ENCODE measurements around the gene RALGPS1. TPM values are rescaled to one million over a fixed set of nuclear protein-coding genes. Genes with fewer than 3 reads are reported as not detected.

Gene RALGPS1
- total and polyA plus RNA-seq, 2 experiments from 2014 or later: 13.1 to 22.1 TPM

- Histone ChIP-seq H3K4me3 (no peak overlapping the region), H3K36me3 (replicated peaks; ENCODE audit: insufficient read depth, low read depth) (no peaks in the 10 kb centered on the region), H3K79me2 (no peaks in the 10 kb centered on the region), H4K20me1 (ENCODE audit: insufficient read depth, poor library complexity, severe bottlenecking) (no peaks in the 10 kb centered on the region), H3K27me3 (no peaks in the 10 kb centered on the region), H3K9me3 (ENCODE audit: low read depth) (no peaks in the 10 kb centered on the region), H3K27ac (no peak overlapping the region), H2AFZ (no peak overlapping the region), H3K4me1 (ENCODE audit: insufficient read depth) (no peaks in the 10 kb centered on the region), H3K9me2 (replicated peaks; ENCODE audit: insufficient read depth) (no peaks in the 10 kb centered on the region), H3K4me2 (no peak overlapping the region)
- no peak for DNase-seq (ENCODE audit: low spot score)
- TF ChIP-seq CTCF (IDR thresholded peaks at IDR 0.05; ENCODE audit: poor library complexity): no peak
- no peak for TF ChIP-seq EZH2phosphoT487 (IDR thresholded peaks at IDR 0.05; ENCODE audit: low read depth, severe bottlenecking, unreplicated experiment)
- no peak for TF ChIP-seq EZH2 (IDR thresholded peaks at IDR 0.05; ENCODE audit: borderline replicate concordance)
- 86% methylated on average over 11 of the region's 11 CpGs for WGBS (ENCODE audit: low lambda C conversion rate, missing lambda C conversion rate)
Measured at GRCh38 chr9:127107171-127107928, 192.8 kb downstream of the RALGPS1 start.

- Histone ChIP-seq H3K27ac (no peak overlapping the region), H3K4me2 (no peak overlapping the region), H3K9me2 (replicated peaks; ENCODE audit: insufficient read depth) (no peaks in the 10 kb centered on the region), H3K27me3 (no peaks in the 10 kb centered on the region), H3K4me3 (no peak overlapping the region), H2AFZ (no peak overlapping the region), H3K9me3 (ENCODE audit: low read depth) (no peaks in the 10 kb centered on the region), H3K4me1 (ENCODE audit: insufficient read depth) (no peaks in the 10 kb centered on the region), H3K79me2 (no peaks in the 10 kb centered on the region), H4K20me1 (ENCODE audit: insufficient read depth, poor library complexity, severe bottlenecking) (no peaks in the 10 kb centered on the region), H3K36me3 (replicated peaks; ENCODE audit: insufficient read depth, low read depth) (no peaks in the 10 kb centered on the region)
- TF ChIP-seq EZH2phosphoT487 (IDR thresholded peaks at IDR 0.05; ENCODE audit: low read depth, severe bottlenecking, unreplicated experiment): no peak
- TF ChIP-seq EZH2 (IDR thresholded peaks at IDR 0.05; ENCODE audit: borderline replicate concordance): no peak
- no peak for TF ChIP-seq CTCF (IDR thresholded peaks at IDR 0.05; ENCODE audit: poor library complexity)
- 96% methylated on average over 33 of the region's 38 CpGs for WGBS (ENCODE audit: low lambda C conversion rate, missing lambda C conversion rate)
- DNase-seq (ENCODE audit: low spot score): no peak
Measured at GRCh38 chr9:127107929-127108876, 193.6 kb downstream of the RALGPS1 start.

- Histone ChIP-seq H3K27ac (no peak overlapping the region), H3K9me3 (ENCODE audit: low read depth) (no peaks in the 10 kb centered on the region), H3K27me3 (no peaks in the 10 kb centered on the region), H3K4me1 (ENCODE audit: insufficient read depth) (no peaks in the 10 kb centered on the region), H3K4me2 (no peak overlapping the region), H3K36me3 (replicated peaks; ENCODE audit: insufficient read depth, low read depth) (no peaks in the 10 kb centered on the region), H3K9me2 (replicated peaks; ENCODE audit: insufficient read depth) (no peaks in the 10 kb centered on the region), H2AFZ (no peak overlapping the region), H3K79me2 (no peaks in the 10 kb centered on the region), H3K4me3 (no peak overlapping the region), H4K20me1 (ENCODE audit: insufficient read depth, poor library complexity, severe bottlenecking) (no peaks in the 10 kb centered on the region)
- 66% methylated on average over 5 of the region's 5 CpGs for WGBS (ENCODE audit: low lambda C conversion rate, missing lambda C conversion rate)
- DNase-seq (ENCODE audit: low spot score): no peak
- TF ChIP-seq CTCF (IDR thresholded peaks at IDR 0.05; ENCODE audit: poor library complexity): no peak
- no peak for TF ChIP-seq EZH2 (IDR thresholded peaks at IDR 0.05; ENCODE audit: borderline replicate concordance)
- no peak for TF ChIP-seq EZH2phosphoT487 (IDR thresholded peaks at IDR 0.05; ENCODE audit: low read depth, severe bottlenecking, unreplicated experiment)
Measured at GRCh38 chr9:127109212-127109711, 194.7 kb downstream of the RALGPS1 start.
